Loucy (cell line): ENCODE measurements around the gene EDAR.

Experiments
- H2AFZ ChIP-seq: fragments of 200-600 bp; sonication (generic); 2 replicates; pipeline ENCODE4 v1.6.0; 2016; ENCODE audit warnings: antibody characterized with exemption, mild to moderate bottlenecking, low read length, moderate library complexity
- H3F3A ChIP-seq: fragments of 200-600 bp; 2 replicates; pipeline ENCODE4 v1.6.0; 2016; ENCODE audit warnings: antibody characterized with exemption, low read depth, mild to moderate bottlenecking
- H3K27me3 ChIP-seq: fragments of 200-600 bp; sonication (generic); 2 replicates; pipeline ENCODE4 v1.6.1; 2014; ENCODE audit warnings: low read length, mild to moderate bottlenecking; ENCODE audit not compliant: insufficient read depth, poor library complexity, severe bottlenecking
- H3K36me3 ChIP-seq: fragments of 200-600 bp; sonication (generic); 2 replicates; pipeline ENCODE4 v1.6.1; 2016; ENCODE audit warnings: low read length; ENCODE audit not compliant: insufficient read depth
- H3K4me1 ChIP-seq: fragments of 200-600 bp; sonication (generic); 2 replicates; pipeline ENCODE4 v1.5.1; 2014; ENCODE audit warnings: low read length, mild to moderate bottlenecking; ENCODE audit not compliant: insufficient read depth, poor library complexity, severe bottlenecking
- H3K4me2 ChIP-seq: fragments of 200-600 bp; sonication (generic); 2 replicates; pipeline ENCODE4 v1.6.0; 2014; ENCODE audit warnings: antibody characterized with exemption, low read length, low read depth, mild to moderate bottlenecking; ENCODE audit not compliant: poor library complexity, severe bottlenecking
- H3K4me3 ChIP-seq: fragments of 200-600 bp; sonication (generic); 2 replicates; pipeline ENCODE4 v1.5.1; 2014; ENCODE audit warnings: low read length, mild to moderate bottlenecking, mixed read lengths; ENCODE audit not compliant: poor library complexity, severe bottlenecking
- H3K79me2 ChIP-seq: fragments of 200-600 bp; sonication (generic); 2 replicates; pipeline ENCODE4 v1.6.1; 2014; ENCODE audit warnings: low read length; ENCODE audit not compliant: insufficient read depth
- H3K9ac ChIP-seq: fragments of 200-600 bp; sonication (generic); 2 replicates; pipeline ENCODE4 v1.6.0; 2014; ENCODE audit warnings: mild to moderate bottlenecking, low read depth, low read length, moderate library complexity; ENCODE audit not compliant: poor library complexity, severe bottlenecking
- H3K9me2 ChIP-seq: fragments of 200-600 bp; sonication (generic); replicated peaks from 2 replicates; pipeline ENCODE4 v1.6.1; 2016; ENCODE audit warnings: low read depth, low read length, mixed read lengths
- H3K9me3 ChIP-seq: fragments of 200-600 bp; sonication (generic); 2 replicates; pipeline ENCODE4 v1.6.1; 2014; ENCODE audit warnings: mild to moderate bottlenecking, antibody characterized with exemption, low read length, low read depth; ENCODE audit not compliant: insufficient read depth
- H4K20me1 ChIP-seq: fragments of 200-600 bp; sonication (generic); 2 replicates; pipeline ENCODE4 v1.6.0; 2014; ENCODE audit warnings: antibody characterized with exemption, low read length, mild to moderate bottlenecking; ENCODE audit not compliant: insufficient read depth, poor library complexity, severe bottlenecking
- CTCF ChIP-seq: fragments of 200-600 bp; sonication (generic); conservative IDR thresholded peaks from 2 replicates; pipeline ENCODE4 v1.5.1; 2014; ENCODE audit warnings: mild to moderate bottlenecking, antibody characterized with exemption, low read length
- EZH2phosphoT487 ChIP-seq: fragments of 200-600 bp; IDR thresholded peaks from 2 replicates; pipeline ENCODE4 v1.6.1; 2018; ENCODE audit warnings: antibody characterized with exemption, mild to moderate bottlenecking, moderate library complexity, borderline replicate concordance

EDAR gene

GRCh38 chr2:108958002-108958401, 31.0 kb downstream of the EDAR start:
- H3K4me2 ChIP-seq = no peak overlapping the region
- no peaks in the 10 kb centered on the region for H4K20me1 ChIP-seq
- H2AFZ ChIP-seq = no peak overlapping the region
- TF ChIP-seq EZH2phosphoT487 (no peak), CTCF (no peak)
- H3K9me3 ChIP-seq = no peaks in the 10 kb centered on the region
- no peak overlapping the region for H3K4me3 ChIP-seq
- H3K27me3 ChIP-seq = no peaks in the 10 kb centered on the region
- H3K9me2 ChIP-seq = no peaks in the 10 kb centered on the region
- no peaks in the 10 kb centered on the region for H3K4me1 ChIP-seq
- no peak overlapping the region for H3K9ac ChIP-seq
- H3K79me2 ChIP-seq = no peaks in the 10 kb centered on the region
- H3K36me3 ChIP-seq = no peaks in the 10 kb centered on the region
- no peaks in the 10 kb centered on the region for H3F3A ChIP-seq

GRCh38 chr2:108956375-108956774, 32.6 kb downstream of the EDAR start:
- H2AFZ ChIP-seq = no peak overlapping the region
- H3K4me3 ChIP-seq = no peak overlapping the region
- TF ChIP-seq CTCF (no peak), EZH2phosphoT487 (no peak)
- H3K4me2 ChIP-seq = no peak overlapping the region
- H3K9ac ChIP-seq = no peak overlapping the region
- H3K9me3 ChIP-seq = 0 out of 2 replicates have a peak, but pooled peaks cover 6% of the 10 kb centered on the region
- no peaks in the 10 kb centered on the region for H3K4me1 ChIP-seq
- H3F3A ChIP-seq = no peaks in the 10 kb centered on the region
- H3K79me2 ChIP-seq = no peaks in the 10 kb centered on the region
- H3K36me3 ChIP-seq = no peaks in the 10 kb centered on the region
- no peaks in the 10 kb centered on the region for H3K9me2 ChIP-seq
- no peaks in the 10 kb centered on the region for H3K27me3 ChIP-seq
- H4K20me1 ChIP-seq = no peaks in the 10 kb centered on the region

GRCh38 chr2:108950369-108951135, 38.5 kb downstream of the EDAR start:
- Histone ChIP-seq H3K27me3 (no peaks in the 10 kb centered on the region), H3K9me2 (no peaks in the 10 kb centered on the region), H3K4me1 (peaks cover 3% of the 10 kb centered on the region), H3K9me3 (peaks cover 14% of the 10 kb centered on the region; the same call in 1 of the 2 replicates), H3K79me2 (no peaks in the 10 kb centered on the region), H3K4me2 (no peak overlapping the region), H2AFZ (no peak overlapping the region), H3K36me3 (no peaks in the 10 kb centered on the region), H3K9ac (no peak overlapping the region), H4K20me1 (no peaks in the 10 kb centered on the region), H3F3A (no peaks in the 10 kb centered on the region), H3K4me3 (no peak overlapping the region)
- TF ChIP-seq EZH2phosphoT487 = no peak
- no peak for TF ChIP-seq CTCF
